ENCODE data around the gene CTDP1.

CTDP1 gene

GRCh38 chr18:79677221-79677620, 2.4 kb upstream of the CTDP1 start:
- no peaks in the 10 kb centered on the region for H3K27me3 ChIP-seq
- no peak for TF ChIP-seq Cebpa-rat (IDR thresholded peaks at IDR 0.05)
- H3K27ac ChIP-seq, result no peak overlapping the region
- peak overlapping the region; percentile 80 to 99 (median 86) for H3K4me2 ChIP-seq
- no peaks in the 10 kb centered on the region for H3K9me3 ChIP-seq (replicated peaks in 1 of 11)
- no peak overlapping the region for H3K4me3 ChIP-seq
- H3K36me3 ChIP-seq, result peaks cover 9 to 40% (median 19%) of the 10 kb centered on the region in 11 experiments; a peak in 18 of 22 replicates
- peaks cover 19 to 25% (median 25%) of the 10 kb centered on the region in 11 experiments for H4K20me1 ChIP-seq
- H3K9ac ChIP-seq, result peak overlapping the region in 6 of 11 experiments; percentile 3 to 97 (median 96); a peak in 8 of 22 replicates
- H3K4me1 ChIP-seq, result peaks cover 33 to 50% (median 37%) of the 10 kb centered on the region in 10 experiments

GRCh38 chr18:79677840-79678239, 1.8 kb upstream of the CTDP1 start:
- Histone ChIP-seq H3K4me2 (peak overlapping the region; percentile 80 to 99 (median 86)), H3K27ac (peak overlapping the region in 2 of 11 experiments; percentile 97 to 99; a peak in 2 of 22 replicates), H3K36me3 (peaks cover 9 to 46% (median 22%) of the 10 kb centered on the region in 11 experiments; a peak in 18 of 22 replicates), H4K20me1 (peaks cover 25 to 32% (median 31%) of the 10 kb centered on the region in 11 experiments), H3K4me3 (peak overlapping the region; percentile 92 to 98 (median 96); a peak in 13 of 20 replicates), H3K4me1 (peaks cover 34 to 56% (median 41%) of the 10 kb centered on the region in 10 experiments), H3K9ac (peak overlapping the region in 10 of 11 experiments; percentile 85 to 98 (median 95); a peak in 19 of 22 replicates), H3K9me3 (replicated peaks in 1 of 11) (no peaks in the 10 kb centered on the region), H3K27me3 (no peaks in the 10 kb centered on the region)
- TF ChIP-seq Cebpa-rat (IDR thresholded peaks at IDR 0.05), result no peak

- TF ChIP-seq Cebpa-rat (IDR thresholded peaks at IDR 0.05), result no peak
- Histone ChIP-seq H3K9me3 (replicated peaks in 1 of 11) (no peaks in the 10 kb centered on the region), H3K4me1 (peaks cover 38 to 67% (median 50%) of the 10 kb centered on the region in 10 experiments), H3K36me3 (peaks cover 12 to 56% (median 28%) of the 10 kb centered on the region in 11 experiments; a peak in 20 of 22 replicates), H3K27me3 (no peaks in the 10 kb centered on the region), H3K9ac (peak overlapping the region; percentile 85 to 98 (median 95)), H3K4me2 (peak overlapping the region; percentile 80 to 99 (median 86)), H3K4me3 (peak overlapping the region; percentile 92 to 98 (median 96)), H3K27ac (peak overlapping the region; percentile 87 to 99 (median 96)), H4K20me1 (peaks cover 36 to 42% (median 41%) of the 10 kb centered on the region in 11 experiments)
Observed at GRCh38 chr18:79678665-79679551, 695 bp upstream of the CTDP1 start.

GRCh38 chr18:79680100-79680879, 687 bp downstream of the CTDP1 start:
- Histone ChIP-seq H3K4me3 (peak overlapping the region; percentile 92 to 98 (median 96)), H3K9ac (peak overlapping the region; percentile 85 to 98 (median 95)), H3K4me2 (peak overlapping the region; percentile 80 to 100 (median 96)), H3K36me3 (peaks cover 13 to 62% (median 38%) of the 10 kb centered on the region in 11 experiments; a peak in 20 of 22 replicates), H4K20me1 (peaks cover 50 to 56% (median 55%) of the 10 kb centered on the region in 11 experiments), H3K4me1 (peaks cover 38 to 75% (median 56%) of the 10 kb centered on the region in 10 experiments), H3K27ac (peak overlapping the region; percentile 87 to 99 (median 96)), H3K9me3 (replicated peaks in 1 of 11) (no peaks in the 10 kb centered on the region), H3K27me3 (no peaks in the 10 kb centered on the region)
- TF ChIP-seq Cebpa-rat (IDR thresholded peaks at IDR 0.05), result no peak

GRCh38 chr18:79680891-79681339, 1.3 kb downstream of the CTDP1 start:
- peak overlapping the region; percentile 92 to 98 (median 96) for H3K4me3 ChIP-seq
- H3K4me1 ChIP-seq, result peaks cover 38 to 72% (median 56%) of the 10 kb centered on the region in 10 experiments
- H3K27me3 ChIP-seq, result no peaks in the 10 kb centered on the region
- peaks cover 56 to 62% (median 62%) of the 10 kb centered on the region in 11 experiments for H4K20me1 ChIP-seq
- peaks cover 13 to 63% (median 38%) of the 10 kb centered on the region in 11 experiments; a peak in 20 of 22 replicates for H3K36me3 ChIP-seq
- no peak for TF ChIP-seq Cebpa-rat (IDR thresholded peaks at IDR 0.05)
- H3K9me3 ChIP-seq (replicated peaks in 1 of 11), result no peaks in the 10 kb centered on the region
- peak overlapping the region in 6 of 11 experiments; percentile 2 to 99 (median 98); a peak in 11 of 22 replicates for H3K27ac ChIP-seq
- H3K4me2 ChIP-seq, result peak overlapping the region; percentile 80 to 100 (median 96)
- H3K9ac ChIP-seq, result peak overlapping the region; percentile 85 to 98 (median 95)

GRCh38 chr18:79681484-79682387, 2.1 kb downstream of the CTDP1 start:
- H4K20me1 ChIP-seq, result peaks cover 64 to 70% (median 70%) of the 10 kb centered on the region in 11 experiments
- peak overlapping the region in 2 of 11 experiments; percentile 98 to 99; a peak in 2 of 22 replicates for H3K27ac ChIP-seq
- no peaks in the 10 kb centered on the region for H3K27me3 ChIP-seq
- H3K4me1 ChIP-seq, result peaks cover 35 to 64% (median 55%) of the 10 kb centered on the region in 10 experiments
- H3K9me3 ChIP-seq (replicated peaks in 1 of 11), result no peaks in the 10 kb centered on the region
- peak overlapping the region; percentile 80 to 100 (median 96) for H3K4me2 ChIP-seq
- peak overlapping the region in 6 of 10 experiments; percentile 92 to 96 (median 94); a peak in 3 of 20 replicates for H3K4me3 ChIP-seq
- H3K9ac ChIP-seq, result peak overlapping the region; percentile 85 to 98 (median 95); a peak in 21 of 22 replicates
- no peak for TF ChIP-seq Cebpa-rat (IDR thresholded peaks at IDR 0.05)
- peaks cover 9 to 65% (median 37%) of the 10 kb centered on the region in 11 experiments; a peak in 20 of 22 replicates for H3K36me3 ChIP-seq

- peaks cover 5 to 57% (median 34%) of the 10 kb centered on the region in 11 experiments; a peak in 20 of 22 replicates for H3K36me3 ChIP-seq
- no peak overlapping the region for H3K9ac ChIP-seq
- H3K4me2 ChIP-seq, result 0 out of 22 replicates have a peak overlapping the region, but pooled peaks of 2 of the 11 experiments have one; percentile 97 to 100
- H3K27me3 ChIP-seq, result no peaks in the 10 kb centered on the region
- peaks cover 28 to 56% (median 48%) of the 10 kb centered on the region in 10 experiments for H3K4me1 ChIP-seq
- TF ChIP-seq Cebpa-rat (IDR thresholded peaks at IDR 0.05), result no peak
- no peak overlapping the region for H3K4me3 ChIP-seq
- H3K9me3 ChIP-seq (replicated peaks in 1 of 11), result no peaks in the 10 kb centered on the region
- H4K20me1 ChIP-seq, result peaks cover 66 to 78% (median 76%) of the 10 kb centered on the region in 11 experiments
- no peak overlapping the region for H3K27ac ChIP-seq
Observed at GRCh38 chr18:79682481-79682880, 2.9 kb downstream of the CTDP1 start.
